GM19193 (cell line): ENCODE data around the gene ZNF280D.

ENCODE experiments used
- POLR2A ChIP-seq: IDR thresholded peaks from 4 replicates; pipeline ENCODE4 v1.6.1; 2011; ENCODE audit not compliant: insufficient read depth, insufficient read length; ENCODE audit errors: extremely low read depth

The ZNF280D gene

DNA sequence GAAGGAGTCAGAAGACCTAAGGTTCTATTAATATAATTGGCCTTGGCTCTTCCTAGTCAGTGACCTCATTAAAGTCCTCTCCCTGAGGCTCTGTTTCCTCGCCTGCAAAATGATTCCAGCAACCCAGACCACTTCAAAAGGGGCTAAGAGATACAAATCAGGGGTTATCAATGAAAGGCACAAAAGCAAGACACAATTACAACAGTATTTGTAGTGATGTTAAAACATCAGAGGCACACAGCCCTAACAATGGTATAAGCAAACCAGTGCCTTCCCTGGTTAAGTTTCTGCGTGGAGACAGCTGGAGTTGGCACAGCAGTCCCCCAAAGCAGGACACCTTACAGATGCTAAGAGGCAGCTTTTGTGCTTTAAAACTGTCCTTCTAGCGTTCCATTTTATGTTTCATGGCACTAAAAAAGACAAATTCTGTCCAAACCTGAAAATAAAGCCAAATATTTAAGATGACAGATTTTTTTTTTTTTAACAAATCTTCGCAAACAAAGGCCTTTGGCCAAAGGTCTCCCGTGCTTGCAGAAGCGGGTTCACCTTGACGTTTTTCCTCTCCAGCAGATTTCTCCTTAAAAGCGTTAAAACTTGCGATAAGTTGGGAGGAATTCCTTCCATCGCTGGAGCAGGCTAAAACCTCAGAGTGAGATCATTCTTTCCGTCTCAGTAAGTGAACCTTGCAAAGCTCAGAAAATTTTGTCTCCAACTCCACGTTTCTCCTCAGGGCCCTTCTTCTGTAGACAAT lies 999 bp downstream of the ZNF280D start:
- no peak for TF ChIP-seq POLR2A

DNA sequence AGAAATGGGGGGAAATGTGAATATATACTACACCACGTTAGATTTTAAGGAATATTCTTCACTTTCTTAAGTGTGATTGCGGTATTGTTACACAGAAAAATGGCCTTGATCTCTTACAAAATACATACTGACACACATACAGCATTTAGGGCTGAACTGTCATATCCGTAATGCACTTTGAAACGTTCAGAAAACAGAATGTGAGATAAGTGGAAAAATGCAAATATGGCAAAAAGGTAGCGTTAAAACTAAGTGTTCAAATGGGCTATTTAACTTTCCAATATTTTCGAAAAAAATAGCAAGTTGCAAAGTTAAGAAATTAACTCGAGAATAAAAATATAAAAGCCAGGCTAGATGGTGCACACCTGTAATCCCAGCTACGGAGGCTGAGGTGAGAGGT lies 1.8 kb downstream of the ZNF280D start:
- no peak for TF ChIP-seq POLR2A

DNA sequence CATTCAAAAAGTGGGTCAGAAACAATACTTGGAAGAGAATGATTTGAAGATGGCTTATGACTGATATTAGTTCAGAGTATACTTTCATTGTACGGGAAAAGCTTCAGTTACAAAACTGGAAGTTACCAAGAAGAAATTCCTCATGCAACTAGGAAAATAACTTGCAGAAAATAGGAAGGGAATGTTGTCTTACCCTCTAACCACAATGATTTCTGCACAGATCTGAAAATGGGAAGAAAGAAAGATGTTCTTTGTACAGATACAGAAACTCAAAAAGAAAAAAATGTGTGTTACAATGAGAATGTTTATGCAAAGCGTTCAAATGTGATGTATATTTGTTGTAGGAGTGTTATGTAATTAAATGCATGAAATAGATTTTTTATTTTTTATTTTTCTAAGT lies 3.7 kb downstream of the ZNF280D start:
- TF ChIP-seq POLR2A, result no peak

- TF ChIP-seq POLR2A, result no peak
Observed at GRCh38 chr15:56725386-56725785, 7.9 kb downstream of the ZNF280D start.

DNA sequence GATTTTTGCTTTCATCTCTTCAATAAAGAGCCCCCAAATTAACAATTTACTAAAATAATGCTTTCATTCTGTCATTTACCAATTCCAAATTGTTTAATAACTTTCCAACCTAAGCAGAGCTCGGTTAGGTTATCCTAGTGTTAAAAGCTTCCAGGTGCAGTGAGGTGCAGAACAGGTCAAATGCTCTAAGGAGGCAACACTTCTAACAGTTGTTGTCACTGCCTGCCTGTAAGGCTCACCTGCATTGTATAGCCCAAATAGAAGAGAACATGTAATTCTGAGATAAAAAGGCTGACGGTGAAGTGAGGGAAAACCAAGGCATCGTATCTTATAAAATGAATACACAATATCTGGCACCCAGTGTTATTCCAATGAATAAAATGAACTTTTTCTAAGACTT lies 9.1 kb downstream of the ZNF280D start:
- TF ChIP-seq POLR2A, result no peak

GRCh38 chr15:56723787-56724186 lies 9.5 kb downstream of the ZNF280D start:
- TF ChIP-seq POLR2A, result no peak

DNA sequence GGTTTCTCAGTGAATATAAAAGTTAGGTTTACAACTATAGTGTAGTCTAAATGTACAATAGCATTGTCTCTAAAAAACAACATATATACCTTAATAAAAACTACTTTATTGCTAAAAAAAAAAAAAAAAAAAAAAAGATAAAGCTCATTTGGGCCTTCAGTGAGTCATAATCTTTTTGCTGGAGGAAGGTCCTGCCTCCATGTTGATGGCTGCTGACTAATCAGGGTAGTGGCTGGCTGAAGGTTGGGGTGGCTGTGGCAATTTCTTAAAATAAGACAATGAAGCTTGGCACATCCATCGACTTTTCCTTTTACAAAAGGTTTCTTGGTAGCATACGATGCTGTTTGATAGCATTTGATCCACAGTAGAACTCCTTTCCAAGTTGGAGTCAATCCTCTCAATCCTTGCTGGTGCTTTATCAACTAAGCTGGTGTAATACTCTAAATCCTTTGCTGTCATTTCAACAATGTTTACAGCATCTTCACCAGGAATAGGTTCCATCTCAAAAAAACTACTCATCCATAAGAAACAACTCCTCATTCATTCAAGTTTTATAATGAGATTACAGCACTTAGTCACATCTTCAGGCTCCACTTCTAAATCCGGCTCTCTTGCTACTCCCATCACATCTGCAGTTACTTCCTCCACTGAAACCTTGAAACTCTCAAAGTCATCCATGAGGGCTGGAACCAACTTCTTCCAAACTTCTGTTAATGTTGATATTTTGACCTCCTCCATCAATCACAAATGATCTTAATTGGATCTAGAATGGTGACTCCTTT lies 13.3 kb downstream of the ZNF280D start:
- no peak for TF ChIP-seq POLR2A

DNA sequence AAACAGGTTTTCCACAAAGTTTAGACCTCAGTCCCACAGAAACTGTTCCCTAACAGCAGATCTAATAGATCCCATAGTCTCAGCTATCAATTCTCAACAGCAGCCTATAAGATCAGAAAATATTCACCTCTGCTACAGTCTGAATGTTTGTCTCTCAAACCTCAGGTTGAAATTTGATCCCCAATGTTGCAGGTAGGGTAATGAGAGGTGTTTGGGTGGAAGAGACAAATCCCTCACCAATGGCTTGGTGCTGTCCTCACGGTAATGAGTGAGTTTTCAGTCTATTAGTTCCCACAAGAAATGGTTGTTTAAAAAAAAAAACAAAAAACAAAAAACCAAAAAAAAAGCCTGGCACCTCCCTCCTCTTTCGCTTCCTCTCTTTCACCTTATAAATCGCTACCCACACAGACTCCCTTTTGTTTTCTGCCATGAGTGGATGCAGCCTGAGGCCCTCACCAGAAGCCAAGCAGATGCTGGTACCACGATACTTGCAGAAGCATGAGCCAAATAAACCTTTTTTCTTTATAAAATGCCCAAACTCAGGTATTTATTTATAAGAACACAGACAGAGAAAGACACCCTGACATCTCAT lies 14.2 kb downstream of the ZNF280D start:
- TF ChIP-seq POLR2A, result no peak

GRCh38 chr15:56718560-56718959 lies 14.7 kb downstream of the ZNF280D start:
- TF ChIP-seq POLR2A, result no peak

DNA sequence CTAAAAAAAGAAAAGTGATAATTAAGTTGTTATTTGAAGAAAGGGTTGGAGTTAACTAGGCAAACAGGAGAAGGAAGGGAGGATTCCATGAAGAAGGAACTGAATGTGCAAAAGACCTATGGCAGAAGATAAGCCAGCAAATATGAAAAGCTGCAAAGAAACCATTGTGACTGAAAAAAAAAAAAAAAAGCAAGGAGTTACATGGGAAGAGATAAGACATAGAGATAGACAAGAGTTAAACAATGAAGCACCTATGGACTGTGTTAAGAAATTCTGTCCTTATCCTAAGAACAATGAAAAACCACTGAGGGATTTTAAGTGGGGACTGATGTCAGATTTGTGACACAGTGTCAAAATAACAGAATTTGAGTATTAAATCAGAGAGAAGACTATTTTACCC lies 17.0 kb downstream of the ZNF280D start:
- no peak for TF ChIP-seq POLR2A

- no peak for TF ChIP-seq POLR2A
Observed at GRCh38 chr15:56715220-56715619, 18.1 kb downstream of the ZNF280D start.

GRCh38 chr15:56699743-56700142 lies 33.6 kb downstream of the ZNF280D start:
- TF ChIP-seq POLR2A, result no peak

DNA sequence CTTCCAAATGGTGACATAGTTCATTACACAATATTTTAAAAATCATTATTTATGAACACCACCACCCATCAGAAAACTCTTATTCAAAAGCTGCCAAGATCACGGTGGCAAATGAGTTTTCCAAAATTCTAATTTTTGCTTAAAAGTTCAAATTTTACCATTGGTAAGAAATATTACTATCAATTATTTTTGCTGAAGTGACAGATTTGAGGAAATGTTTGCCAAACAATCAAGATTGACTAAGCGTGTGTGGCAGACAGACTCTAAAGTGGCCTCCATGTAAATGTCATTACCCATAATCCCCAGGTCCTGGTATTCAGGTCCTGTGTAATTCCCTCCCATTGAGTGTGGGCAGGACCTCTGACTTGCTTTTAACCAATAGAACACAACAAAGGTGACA lies 35.0 kb downstream of the ZNF280D start:
- no peak for TF ChIP-seq POLR2A

- no peak for TF ChIP-seq POLR2A
Observed at GRCh38 chr15:56693761-56694160, 39.5 kb downstream of the ZNF280D start.

DNA sequence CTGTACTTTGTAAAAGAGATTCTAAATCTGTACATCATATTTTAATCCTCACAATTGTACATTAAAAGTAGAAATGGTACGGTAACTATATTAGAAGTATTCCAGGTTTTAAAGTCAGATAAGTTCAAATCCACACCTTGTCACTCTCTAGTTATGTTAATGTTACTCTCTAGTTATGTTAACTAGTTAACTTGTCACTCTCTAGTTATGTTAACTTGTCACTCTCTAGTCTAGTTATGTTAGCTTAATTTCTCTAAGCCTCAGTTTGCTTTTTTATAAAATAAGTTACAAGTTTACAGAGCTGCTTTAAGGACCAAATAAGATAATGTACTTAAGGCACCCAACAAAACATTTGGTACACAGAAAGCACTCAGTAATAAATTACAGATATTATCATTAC lies 42.6 kb downstream of the ZNF280D start:
- TF ChIP-seq POLR2A, result no peak

DNA sequence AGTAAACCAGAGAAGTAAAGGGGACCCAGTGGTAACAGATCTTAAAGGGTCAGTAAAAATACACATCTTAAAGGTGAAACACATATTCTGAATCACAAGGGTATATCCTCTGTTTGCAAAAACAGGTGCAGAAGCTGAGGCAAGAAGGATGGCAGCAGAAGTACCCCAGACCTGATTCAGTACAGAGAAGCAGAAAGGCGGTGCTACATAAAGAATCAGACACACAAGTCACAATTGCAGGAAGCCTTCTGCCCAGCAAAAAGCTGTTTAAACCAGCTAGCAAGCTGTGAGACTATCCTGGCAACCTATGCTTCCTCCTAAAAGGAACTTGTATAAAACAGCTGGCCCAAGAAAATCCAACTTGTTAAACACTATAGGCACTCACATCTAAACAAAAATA lies 49.4 kb downstream of the ZNF280D start:
- TF ChIP-seq POLR2A, result no peak
